Ishikawa (cell line): ENCODE data around the gene IL17RA.

Experiments
- CEBPB ChIP-seq: IDR thresholded peaks from 2 replicates; pipeline ENCODE4 v1.6.1; 2012
- CREB1 ChIP-seq: IDR thresholded peaks from 2 replicates; pipeline ENCODE4 v1.6.1; 2012; ENCODE audit warnings: low read depth
- EGR1 ChIP-seq: IDR thresholded peaks from 2 replicates; pipeline ENCODE4 v1.6.1; 2012
- EP300 ChIP-seq: IDR thresholded peaks from 2 replicates; pipeline ENCODE4 v1.6.1; 2012; ENCODE audit warnings: borderline replicate concordance
- FOXM1 ChIP-seq: IDR thresholded peaks from 2 replicates; pipeline ENCODE4 v1.6.1; 2012; ENCODE audit warnings: low read depth, borderline replicate concordance
- MAX ChIP-seq: IDR thresholded peaks from 2 replicates; pipeline ENCODE4 v1.6.1; 2012
- NFIC ChIP-seq: IDR thresholded peaks from 2 replicates; pipeline ENCODE4 v1.6.1; 2012
- RAD21 ChIP-seq: IDR thresholded peaks from 2 replicates; pipeline ENCODE4 v1.6.1; 2012; ENCODE audit warnings: low read depth
- REST ChIP-seq: IDR thresholded peaks from 2 replicates; pipeline ENCODE4 v1.6.1; 2012; ENCODE audit warnings: low read depth, mild to moderate bottlenecking
- TAF1 ChIP-seq: IDR thresholded peaks from 2 replicates; pipeline ENCODE4 v1.6.1; 2012; ENCODE audit warnings: low read depth, mild to moderate bottlenecking
- TCF12 ChIP-seq: IDR thresholded peaks from 2 replicates; pipeline ENCODE4 v1.6.1; 2012; ENCODE audit warnings: low read depth
- TEAD4 ChIP-seq: IDR thresholded peaks from 2 replicates; pipeline ENCODE4 v1.6.1; 2012
- USF1 ChIP-seq: IDR thresholded peaks from 2 replicates; pipeline ENCODE4 v1.6.1; 2012
- YY1 ChIP-seq: IDR thresholded peaks from 2 replicates; pipeline ENCODE4 v1.6.1; 2012; ENCODE audit warnings: low read depth
- ZBTB7A ChIP-seq: IDR thresholded peaks from 2 replicates; pipeline ENCODE4 v1.6.1; 2012; ENCODE audit warnings: low read depth

The IL17RA gene

GRCh38 chr22:17143826-17144225 lies 59.0 kb downstream of the IL17RA start:
- TF ChIP-seq REST (no peak), CEBPB (no peak), NFIC (no peak), TCF12 (no peak), FOXM1 (no peak), EGR1 (no peak), YY1 (no peak), RAD21 (no peak), MAX (no peak), USF1 (no peak), TEAD4 (no peak), CREB1 (no peak)

- TF ChIP-seq EP300 (no peak), NFIC (no peak), CEBPB (no peak), FOXM1 (no peak), REST (no peak), CREB1 (no peak), TEAD4 (no peak), USF1 (no peak), TAF1 (no peak), TCF12 (no peak), MAX (no peak), YY1 (no peak), EGR1 (no peak)
These were observed 60.4 kb downstream of the IL17RA start for GRCh38 chr22:17145021-17145680.

- no peak for TF ChIP-seq TEAD4
- TF ChIP-seq CEBPB = no peak
- no peak for TF ChIP-seq ZBTB7A
- no peak for TF ChIP-seq MAX
- TF ChIP-seq FOXM1 = no peak
- no peak for TF ChIP-seq REST
- no peak for TF ChIP-seq TAF1
- TF ChIP-seq CREB1 = no peak
- TF ChIP-seq EP300 = no peak
- TF ChIP-seq YY1 = no peak
- TF ChIP-seq EGR1 = no peak
- no peak for TF ChIP-seq TCF12
- TF ChIP-seq RAD21 = no peak
- TF ChIP-seq USF1 = no peak
- no peak for TF ChIP-seq NFIC
These were observed 64.4 kb downstream of the IL17RA start for GRCh38 chr22:17149076-17149815.
